D721Med (cell line): ENCODE measurements around the gene FGF7.

Source experiments
- DNase-seq: peaks from one replicate; pipeline ENCODE4 v3.0.0; 2011; ENCODE audit warnings: low spot score; ENCODE audit not compliant: insufficient read length
- FAIRE-seq: peaks from 2 replicates; lab custom pipeline; 2011; peaks lifted over from hg19 to GRCh38; lab: Jason Lieb, UNC
- TF ChIP-seq, protein P1 (sequence below): IDR thresholded peaks from 2 replicates; pipeline ENCODE4 v1.5.1; 2012; ENCODE audit warnings: mild to moderate bottlenecking, control low read depth; ENCODE audit not compliant: insufficient read depth; ENCODE audit errors: missing control alignments

The FGF7 gene

DNA sequence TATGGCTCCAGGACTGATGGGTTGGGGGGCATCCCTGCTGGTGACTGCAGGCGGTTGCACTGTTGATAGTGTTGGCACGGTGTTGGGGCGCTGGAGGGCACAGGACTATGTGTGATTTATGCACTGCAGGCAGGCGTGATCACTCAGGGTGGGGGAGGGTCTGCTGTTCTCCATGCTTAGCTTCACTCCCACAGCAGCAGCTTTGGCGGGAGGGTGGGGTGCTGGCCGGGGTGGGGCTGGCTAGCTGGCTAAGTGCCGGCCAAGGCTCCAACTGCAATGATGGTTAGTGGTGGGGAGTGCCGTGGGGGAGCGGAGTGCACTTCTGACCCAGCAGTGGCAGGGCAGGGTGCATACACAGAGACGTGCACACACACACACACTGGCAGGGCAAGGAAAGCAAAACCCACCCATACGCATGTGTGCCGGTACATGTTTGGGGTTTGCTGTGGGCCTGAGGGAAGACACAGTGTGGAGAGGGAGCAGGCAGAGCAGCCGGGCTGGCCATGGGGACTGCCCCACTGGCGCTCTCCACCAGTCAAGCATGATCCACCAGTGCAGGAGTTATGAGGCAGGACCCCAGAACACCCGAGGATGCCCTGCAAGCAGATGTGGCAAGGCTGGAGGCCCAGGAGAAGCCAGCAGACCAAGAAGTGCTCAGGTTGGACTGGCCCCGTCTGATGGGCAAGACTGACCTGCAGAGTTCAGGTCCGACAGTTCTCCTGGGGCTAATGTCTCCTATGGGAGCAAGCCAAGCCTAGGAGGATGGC lies 16.5 kb upstream of the FGF7 start:
- no peak for DNase-seq
- FAIRE-seq: no peak
- TF ChIP-seq, protein P1, sequence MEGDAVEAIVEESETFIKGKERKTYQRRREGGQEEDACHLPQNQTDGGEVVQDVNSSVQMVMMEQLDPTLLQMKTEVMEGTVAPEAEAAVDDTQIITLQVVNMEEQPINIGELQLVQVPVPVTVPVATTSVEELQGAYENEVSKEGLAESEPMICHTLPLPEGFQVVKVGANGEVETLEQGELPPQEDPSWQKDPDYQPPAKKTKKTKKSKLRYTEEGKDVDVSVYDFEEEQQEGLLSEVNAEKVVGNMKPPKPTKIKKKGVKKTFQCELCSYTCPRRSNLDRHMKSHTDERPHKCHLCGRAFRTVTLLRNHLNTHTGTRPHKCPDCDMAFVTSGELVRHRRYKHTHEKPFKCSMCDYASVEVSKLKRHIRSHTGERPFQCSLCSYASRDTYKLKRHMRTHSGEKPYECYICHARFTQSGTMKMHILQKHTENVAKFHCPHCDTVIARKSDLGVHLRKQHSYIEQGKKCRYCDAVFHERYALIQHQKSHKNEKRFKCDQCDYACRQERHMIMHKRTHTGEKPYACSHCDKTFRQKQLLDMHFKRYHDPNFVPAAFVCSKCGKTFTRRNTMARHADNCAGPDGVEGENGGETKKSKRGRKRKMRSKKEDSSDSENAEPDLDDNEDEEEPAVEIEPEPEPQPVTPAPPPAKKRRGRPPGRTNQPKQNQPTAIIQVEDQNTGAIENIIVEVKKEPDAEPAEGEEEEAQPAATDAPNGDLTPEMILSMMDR: no peak

DNA sequence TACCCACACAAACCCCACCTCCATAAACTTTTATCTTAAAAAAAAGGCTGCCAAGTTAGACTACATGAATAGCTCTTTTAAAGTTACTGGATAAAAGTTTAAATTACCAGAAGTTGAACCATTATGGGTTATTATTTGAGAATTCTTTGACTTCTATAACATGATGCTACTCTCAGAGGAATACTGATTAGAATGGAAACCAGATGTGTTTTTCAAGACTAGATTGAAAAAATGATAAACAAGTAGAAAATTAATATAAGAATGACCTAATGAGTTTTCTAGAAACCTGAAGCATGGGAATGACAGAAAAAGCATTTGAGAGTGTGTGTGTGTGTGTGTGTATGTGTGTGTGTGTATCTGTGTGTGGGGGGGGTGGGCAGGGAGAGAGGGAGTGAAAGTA lies 12.4 kb upstream of the FGF7 start:
- no peak for DNase-seq
- TF ChIP-seq, protein P1: no peak
- no peak for FAIRE-seq

DNA sequence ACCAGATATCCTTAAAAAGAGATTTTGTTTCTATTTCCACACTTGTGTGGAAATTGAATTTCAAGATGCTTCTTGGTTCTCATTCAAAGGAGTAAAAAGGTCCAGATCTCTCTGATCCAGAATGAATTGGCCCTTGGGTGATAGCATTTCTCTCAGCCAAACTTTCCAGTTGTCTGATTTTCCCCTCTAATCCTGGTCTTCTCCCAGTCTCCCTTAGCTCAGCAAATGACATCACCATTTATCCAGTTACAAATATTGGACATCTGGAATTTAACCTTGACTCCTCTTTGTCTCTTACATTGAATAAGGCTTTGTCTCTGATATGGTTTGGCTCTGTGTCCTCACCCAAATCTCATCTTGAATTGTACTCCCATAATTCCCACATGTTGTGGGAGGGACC lies 10.2 kb upstream of the FGF7 start:
- no peak for FAIRE-seq
- TF ChIP-seq, protein P1: no peak
- DNase-seq: no peak

DNA sequence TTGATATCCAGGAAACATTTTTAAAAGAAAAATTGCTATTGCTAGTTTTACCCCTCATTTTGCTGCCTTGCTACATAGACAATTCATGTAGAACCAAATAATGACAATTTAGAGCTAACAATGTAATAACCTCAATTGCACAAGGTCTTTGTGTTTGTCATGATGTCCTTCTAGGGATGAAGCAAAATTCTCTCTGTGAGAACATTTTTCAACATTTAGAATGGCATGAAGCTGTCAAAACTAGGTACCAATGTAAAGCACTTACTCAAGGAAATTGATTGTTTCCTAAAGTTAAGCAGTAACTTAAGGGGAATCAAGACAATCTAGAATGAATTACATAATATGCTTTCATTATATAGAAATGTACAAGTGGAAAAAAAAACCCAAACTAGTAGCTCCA lies 7.9 kb upstream of the FGF7 start:
- DNase-seq: no peak
- TF ChIP-seq, protein P1: no peak
- no peak for FAIRE-seq

DNA sequence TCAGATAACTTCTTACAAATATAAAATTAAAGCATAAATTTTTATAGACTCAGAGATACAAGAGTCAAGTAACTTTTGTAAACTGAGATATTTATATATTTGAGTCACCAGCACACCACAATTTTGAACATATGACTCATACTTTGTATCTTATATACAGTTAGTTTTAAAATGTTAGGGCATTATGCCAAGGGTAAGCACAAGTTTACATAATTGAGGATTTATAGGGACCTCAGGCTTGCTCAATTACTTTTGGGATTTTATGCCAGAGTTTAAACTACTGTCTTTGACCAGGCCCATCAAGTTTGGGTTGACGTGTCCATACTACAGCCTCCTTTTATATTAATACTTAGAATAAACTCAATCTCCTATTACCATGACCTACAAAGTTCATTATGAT lies 7.4 kb upstream of the FGF7 start:
- no peak for FAIRE-seq
- TF ChIP-seq, protein P1: no peak

DNA sequence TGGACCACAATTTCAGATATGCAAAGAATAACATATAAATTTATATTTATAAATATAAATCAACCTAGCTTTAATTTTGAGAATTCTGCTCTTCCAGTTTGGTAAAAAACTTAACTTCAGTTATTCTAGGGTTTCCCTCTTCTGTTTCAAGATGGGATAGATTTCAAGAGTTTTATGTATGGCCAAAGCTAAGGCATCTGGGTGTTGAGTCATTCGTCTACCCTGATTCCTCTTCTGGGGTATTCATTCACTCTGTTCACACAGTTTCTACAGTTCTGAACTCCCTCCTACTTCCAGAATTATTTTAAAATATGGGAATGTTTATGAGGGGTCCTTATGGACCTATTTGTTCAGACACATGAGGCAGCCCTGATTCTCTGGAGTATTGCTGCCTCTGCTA lies 4.2 kb upstream of the FGF7 start:
- no peak for DNase-seq
- TF ChIP-seq, protein P1: no peak

More for the DNA sequence above, 7.4 kb upstream of the FGF7 start:
- no peak for DNase-seq

DNA sequence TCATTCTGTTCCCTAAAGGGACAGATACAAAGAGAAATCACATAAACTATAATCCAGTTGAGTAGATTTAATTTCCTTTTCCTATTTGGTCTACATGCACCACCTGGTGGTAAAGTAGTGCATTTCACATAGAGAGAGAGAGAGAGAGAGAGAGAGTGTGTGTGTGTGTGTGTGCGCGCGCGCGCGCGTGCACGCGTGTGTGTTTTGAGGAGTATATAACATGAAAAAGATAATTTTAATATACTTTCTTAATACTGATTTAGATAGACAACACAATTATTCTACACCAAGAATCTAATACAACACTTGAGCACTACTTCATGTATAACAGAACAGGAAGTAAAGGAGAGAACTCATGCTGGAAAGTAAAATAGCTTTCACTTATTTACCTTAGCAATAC lies 1.1 kb upstream of the FGF7 start:
- TF ChIP-seq, protein P1: peak; percentile 76
- FAIRE-seq (no peak), DNase-seq (no peak)

More for the DNA sequence above, 4.2 kb upstream of the FGF7 start:
- FAIRE-seq: no peak
